HFF-Myc (cell line): ENCODE results near the gene HSF5.
A peak's percentile ranks its signal among the peaks of the same experiment; 100 is the strongest.

ENCODE experiments used
- DNase-seq: peaks from one replicate; pipeline ENCODE4 v3.0.0-alpha.2; 2011; ENCODE audit warnings: low read depth; ENCODE audit errors: extremely low read depth
- H3K4me3 ChIP-seq: replicated peaks from 2 replicates; pipeline ENCODE4 v1.5.1; 2011; ENCODE audit warnings: low read depth, mild to moderate bottlenecking, control low read depth, low read length
- CTCF ChIP-seq: IDR thresholded peaks from 2 replicates; pipeline ENCODE4 v1.5.1; 2012; ENCODE audit warnings: mild to moderate bottlenecking, low read depth, low read length, control low read depth; ENCODE audit errors: missing control alignments

HSF5 gene

GRCh38 chr17:58452738-58453137, 35.5 kb downstream of the HSF5 start:
- DNase-seq, result no peak
- no peak overlapping the region for H3K4me3 ChIP-seq
- TF ChIP-seq CTCF, result no peak

GRCh38 chr17:58447039-58447975, 40.9 kb downstream of the HSF5 start:
- peak; percentile 65 for DNase-seq
- peak; percentile 86 for TF ChIP-seq CTCF

GRCh38 chr17:58446086-58446485, 42.1 kb downstream of the HSF5 start:
- no peak for DNase-seq
- TF ChIP-seq CTCF, result no peak
- no peak overlapping the region for H3K4me3 ChIP-seq

More at GRCh38 chr17:58447039-58447975, 40.9 kb downstream of the HSF5 start:
- no peak overlapping the region for H3K4me3 ChIP-seq

- DNase-seq, result no peak
- TF ChIP-seq CTCF, result no peak
These were observed 51.4 kb downstream of the HSF5 start for GRCh38 chr17:58436805-58437239.

GRCh38 chr17:58436245-58436644, 52.0 kb downstream of the HSF5 start:
- no peak overlapping the region for H3K4me3 ChIP-seq
- TF ChIP-seq CTCF, result no peak
- DNase-seq, result no peak

More at GRCh38 chr17:58436805-58437239, 51.4 kb downstream of the HSF5 start:
- H3K4me3 ChIP-seq, result no peak overlapping the region

- no peak for TF ChIP-seq CTCF
These were observed 55.2 kb downstream of the HSF5 start for GRCh38 chr17:58432806-58433573.

More at GRCh38 chr17:58432806-58433573, 55.2 kb downstream of the HSF5 start:
- no peak overlapping the region for H3K4me3 ChIP-seq
- no peak for DNase-seq
